Fibroblast of lung (primary cell): ENCODE measurements around the gene KIF13A. TPM values are rescaled to one million over a fixed set of nuclear protein-coding genes. Genes with fewer than 3 reads are reported as not detected.

Experiments
- DNase-seq, 2 donors: peaks; one replicate each; pipeline versions ENCODE4 v3.0.0 to v3.0.0-alpha.2; 2010; ENCODE audit warnings: low read depth in 2 of 2
- H2AFZ ChIP-seq: 2 replicates; pipeline ENCODE4 v1.5.1; 2012; ENCODE audit warnings: low read length, control low read depth, inconsistent platforms
- H3K27ac ChIP-seq: 2 replicates; pipeline ENCODE4 v1.5.1; 2011; ENCODE audit warnings: low read length, control low read depth; ENCODE audit not compliant: insufficient read depth
- H3K27me3 ChIP-seq: 2 replicates; pipeline ENCODE4 v1.5.1; 2011; ENCODE audit warnings: mild to moderate bottlenecking, low read length; ENCODE audit not compliant: control insufficient read depth, insufficient read depth
- H3K36me3 ChIP-seq: 2 replicates; pipeline ENCODE4 v1.5.1; 2011; ENCODE audit warnings: low read length; ENCODE audit not compliant: control insufficient read depth, insufficient read depth
- H3K4me1 ChIP-seq: 2 replicates; pipeline ENCODE4 v1.5.1; 2011; ENCODE audit warnings: low read length; ENCODE audit not compliant: control insufficient read depth, insufficient read depth; ENCODE audit errors: extremely low read depth
- H3K4me2 ChIP-seq: 2 replicates; pipeline ENCODE4 v1.5.1; 2011; ENCODE audit warnings: low read length, control low read depth; ENCODE audit not compliant: insufficient read depth; ENCODE audit errors: extremely low read depth
- H3K4me3 ChIP-seq, 4 experiments: fragments of 200-600 bp in 1 of 4; sonication (generic) in 1 of 4; replicated peaks in 1 of 4; 2 replicates each; pipeline ENCODE4 v1.5.1; 2011 to 2016; ENCODE audit warnings: low read length in 4 of 4, low read depth in 3 of 4, mild to moderate bottlenecking in 3 of 4, control low read depth in 2 of 4, inconsistent platforms in 1 of 4, mixed read lengths in 1 of 4; ENCODE audit not compliant: insufficient read depth in 1 of 4; ENCODE audit errors: control extremely low read depth in 1 of 4
- H3K79me2 ChIP-seq: 2 replicates; pipeline ENCODE4 v1.5.1; 2012; ENCODE audit warnings: mild to moderate bottlenecking, low read length, inconsistent platforms; ENCODE audit not compliant: control insufficient read depth, insufficient read depth
- H3K9ac ChIP-seq: 2 replicates; pipeline ENCODE4 v1.5.1; 2011; ENCODE audit warnings: mild to moderate bottlenecking, low read length, control low read depth; ENCODE audit not compliant: insufficient read depth
- H3K9me3 ChIP-seq: 2 replicates; pipeline ENCODE4 v1.5.1; 2012; ENCODE audit warnings: low read depth, low read length; ENCODE audit not compliant: control insufficient read depth, insufficient read depth
- H4K20me1 ChIP-seq: 2 replicates; pipeline ENCODE4 v1.5.1; 2011; ENCODE audit warnings: low read length; ENCODE audit not compliant: control insufficient read depth, insufficient read depth; ENCODE audit errors: extremely low read depth
- EZH2 ChIP-seq: IDR thresholded peaks from 2 replicates; pipeline ENCODE4 v1.5.1; 2012; ENCODE audit warnings: low read length, control low read depth, mild to moderate bottlenecking; ENCODE audit errors: missing control alignments
- polyA plus RNA-seq, 2 donors: library from polyadenylated mRNA; depleted of rRNA in 1 of 2; stranded (reverse) in 1 of 2; unstranded in 1 of 2; fragments of >200 nt; gene quantifications; 2 replicates each; pipeline ENCODE4 v1.2.1, GENCODE V29; 2011 to 2012; ENCODE audit warnings: missing spikeins in 1 of 2
- total RNA-seq: library from RNA; depleted of rRNA; stranded (reverse); fragments of >200 nt; gene quantifications from 2 replicates; pipeline ENCODE4 v1.2.1, GENCODE V29; 2014
- TF ChIP-seq, protein P1 (sequence below), 2 donors: IDR thresholded peaks in 1 of 2; conservative IDR thresholded peaks in 1 of 2; 1 replicate in 1 of 2; 2 replicates in 1 of 2; pipeline ENCODE4 v1.5.1; 2011 to 2012; ENCODE audit warnings: low read length in 2 of 2, control low read depth in 1 of 2, inconsistent platforms in 1 of 2, low read depth in 1 of 2, mild to moderate bottlenecking in 1 of 2

The KIF13A gene
- total and polyA plus RNA-seq, 2 donors (not counting 1 experiment from before 2014, with no cell fraction given) = 52.3 to 114 TPM

GRCh38 chr6:17897681-17898080 is 89.8 kb downstream of the KIF13A start:
- no peak for DNase-seq
- no peak overlapping the region for H3K9ac ChIP-seq
- H3K4me3 ChIP-seq = no peak overlapping the region
- peaks cover 5% of the 10 kb centered on the region for H3K36me3 ChIP-seq
- H3K4me1 ChIP-seq = no peaks in the 10 kb centered on the region
- no peak overlapping the region for H2AFZ ChIP-seq
- no peaks in the 10 kb centered on the region for H4K20me1 ChIP-seq
- peaks cover 10% of the 10 kb centered on the region for H3K79me2 ChIP-seq
- no peak overlapping the region for H3K4me2 ChIP-seq
- H3K27ac ChIP-seq = no peak overlapping the region
- TF ChIP-seq, protein P1, sequence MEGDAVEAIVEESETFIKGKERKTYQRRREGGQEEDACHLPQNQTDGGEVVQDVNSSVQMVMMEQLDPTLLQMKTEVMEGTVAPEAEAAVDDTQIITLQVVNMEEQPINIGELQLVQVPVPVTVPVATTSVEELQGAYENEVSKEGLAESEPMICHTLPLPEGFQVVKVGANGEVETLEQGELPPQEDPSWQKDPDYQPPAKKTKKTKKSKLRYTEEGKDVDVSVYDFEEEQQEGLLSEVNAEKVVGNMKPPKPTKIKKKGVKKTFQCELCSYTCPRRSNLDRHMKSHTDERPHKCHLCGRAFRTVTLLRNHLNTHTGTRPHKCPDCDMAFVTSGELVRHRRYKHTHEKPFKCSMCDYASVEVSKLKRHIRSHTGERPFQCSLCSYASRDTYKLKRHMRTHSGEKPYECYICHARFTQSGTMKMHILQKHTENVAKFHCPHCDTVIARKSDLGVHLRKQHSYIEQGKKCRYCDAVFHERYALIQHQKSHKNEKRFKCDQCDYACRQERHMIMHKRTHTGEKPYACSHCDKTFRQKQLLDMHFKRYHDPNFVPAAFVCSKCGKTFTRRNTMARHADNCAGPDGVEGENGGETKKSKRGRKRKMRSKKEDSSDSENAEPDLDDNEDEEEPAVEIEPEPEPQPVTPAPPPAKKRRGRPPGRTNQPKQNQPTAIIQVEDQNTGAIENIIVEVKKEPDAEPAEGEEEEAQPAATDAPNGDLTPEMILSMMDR (conservative IDR thresholded peaks at IDR 0.05 in 1 of 2, IDR thresholded peaks at IDR 0.05 in 1 of 2; ENCODE audit: low read depth in 1 of 2, low read length in 2 of 2) = no peak
- no peak for TF ChIP-seq EZH2
- H3K27me3 ChIP-seq = no peaks in the 10 kb centered on the region
- no peaks in the 10 kb centered on the region for H3K9me3 ChIP-seq

- no peak overlapping the region for H3K4me3 ChIP-seq
- no peak overlapping the region for H3K9ac ChIP-seq
- H4K20me1 ChIP-seq = no peaks in the 10 kb centered on the region
- no peaks in the 10 kb centered on the region for H3K27me3 ChIP-seq
- DNase-seq = no peak
- no peak overlapping the region for H2AFZ ChIP-seq
- H3K79me2 ChIP-seq = peaks cover under 1% of the 10 kb centered on the region
- TF ChIP-seq, protein P1 (conservative IDR thresholded peaks at IDR 0.05 in 1 of 2, IDR thresholded peaks at IDR 0.05 in 1 of 2; ENCODE audit: low read depth in 1 of 2, low read length in 2 of 2) = no peak
- no peak for TF ChIP-seq EZH2
- no peaks in the 10 kb centered on the region for H3K4me1 ChIP-seq
- peaks cover 7% of the 10 kb centered on the region for H3K36me3 ChIP-seq
- H3K4me2 ChIP-seq = no peak overlapping the region
- H3K9me3 ChIP-seq = no peaks in the 10 kb centered on the region
- no peak overlapping the region for H3K27ac ChIP-seq
These were observed 92.5 kb downstream of the KIF13A start for GRCh38 chr6:17894905-17895304.

GRCh38 chr6:17894191-17894590 is 93.2 kb downstream of the KIF13A start:
- Histone ChIP-seq H4K20me1 (no peaks in the 10 kb centered on the region), H3K4me1 (no peaks in the 10 kb centered on the region), H3K36me3 (peaks cover 7% of the 10 kb centered on the region), H3K9me3 (no peaks in the 10 kb centered on the region), H3K79me2 (no peaks in the 10 kb centered on the region), H3K27me3 (no peaks in the 10 kb centered on the region), H3K4me2 (no peak overlapping the region), H3K9ac (no peak overlapping the region), H3K4me3 (no peak overlapping the region), H3K27ac (no peak overlapping the region), H2AFZ (no peak overlapping the region)
- TF ChIP-seq EZH2 = no peak
- no peak for DNase-seq
